ENCODE results near the gene ID1.

ID1 gene

GRCh38 chr20:31581391-31581790 is 23.7 kb upstream of the ID1 start:
- H3K4me3 ChIP-seq (ENCODE audit: low read depth, low read length) = no peak overlapping the region
- in situ Hi-C loops (cut with HindIII; ENCODE audit: low pct_ligation_motif_present, low sequenced_read_pairs) = no loop called here
- no peak overlapping the region for H3K27ac ChIP-seq
- no peaks in the 10 kb centered on the region for H3K36me3 ChIP-seq (replicated peaks)
- TF ChIP-seq, protein P1, sequence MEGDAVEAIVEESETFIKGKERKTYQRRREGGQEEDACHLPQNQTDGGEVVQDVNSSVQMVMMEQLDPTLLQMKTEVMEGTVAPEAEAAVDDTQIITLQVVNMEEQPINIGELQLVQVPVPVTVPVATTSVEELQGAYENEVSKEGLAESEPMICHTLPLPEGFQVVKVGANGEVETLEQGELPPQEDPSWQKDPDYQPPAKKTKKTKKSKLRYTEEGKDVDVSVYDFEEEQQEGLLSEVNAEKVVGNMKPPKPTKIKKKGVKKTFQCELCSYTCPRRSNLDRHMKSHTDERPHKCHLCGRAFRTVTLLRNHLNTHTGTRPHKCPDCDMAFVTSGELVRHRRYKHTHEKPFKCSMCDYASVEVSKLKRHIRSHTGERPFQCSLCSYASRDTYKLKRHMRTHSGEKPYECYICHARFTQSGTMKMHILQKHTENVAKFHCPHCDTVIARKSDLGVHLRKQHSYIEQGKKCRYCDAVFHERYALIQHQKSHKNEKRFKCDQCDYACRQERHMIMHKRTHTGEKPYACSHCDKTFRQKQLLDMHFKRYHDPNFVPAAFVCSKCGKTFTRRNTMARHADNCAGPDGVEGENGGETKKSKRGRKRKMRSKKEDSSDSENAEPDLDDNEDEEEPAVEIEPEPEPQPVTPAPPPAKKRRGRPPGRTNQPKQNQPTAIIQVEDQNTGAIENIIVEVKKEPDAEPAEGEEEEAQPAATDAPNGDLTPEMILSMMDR (IDR thresholded peaks at IDR 0.05; ENCODE audit: low read depth, low read length, missing control alignments) = no peak
- no peak for DNase-seq
- H3K27me3 ChIP-seq (replicated peaks) = no peaks in the 10 kb centered on the region

DNA sequence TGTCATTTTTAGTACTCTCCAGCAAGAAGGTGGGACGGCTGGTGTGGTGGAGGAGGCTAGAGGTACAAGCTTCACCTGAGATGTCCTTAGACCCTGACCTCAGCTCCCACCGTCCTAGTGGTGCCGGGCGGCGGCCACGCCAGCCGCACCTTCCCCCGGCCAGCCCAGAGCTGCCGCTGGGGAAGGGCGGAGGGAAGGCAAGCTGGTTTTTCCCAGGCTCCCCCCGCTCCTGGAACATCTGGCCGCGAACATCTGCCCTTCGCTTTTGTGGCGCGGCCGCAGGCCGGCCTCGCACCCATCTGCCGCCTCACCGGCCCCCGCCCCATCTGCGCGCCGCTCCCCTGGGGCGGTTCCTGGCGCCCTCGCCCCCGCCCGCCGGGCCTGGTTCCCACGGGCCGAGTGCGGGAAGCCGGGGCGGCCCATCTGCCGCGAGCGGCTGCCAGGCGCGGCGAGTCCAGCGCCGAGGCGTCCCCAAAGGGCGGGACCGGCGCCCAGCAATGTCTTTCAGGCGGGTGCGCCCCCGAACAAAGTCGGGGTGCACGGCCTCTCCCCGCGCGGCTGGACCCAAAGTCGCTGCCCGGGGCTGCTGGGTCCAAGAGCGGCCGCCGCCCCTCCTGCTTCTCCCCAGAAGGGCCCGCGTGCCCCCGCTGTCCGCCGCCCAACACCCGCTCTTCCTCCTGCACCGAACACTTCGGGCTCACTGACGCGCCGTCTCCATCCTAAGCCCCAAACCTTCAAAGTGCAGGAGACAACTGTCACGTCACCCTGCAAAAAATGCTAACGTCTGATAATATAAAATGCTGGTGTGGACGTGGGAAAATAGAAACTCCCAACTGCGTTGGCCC is 17.3 kb upstream of the ID1 start:
- H3K27me3 ChIP-seq (replicated peaks) = no peaks in the 10 kb centered on the region
- no peak for DNase-seq
- H3K4me3 ChIP-seq (ENCODE audit: low read depth, low read length) = peak overlapping the region; percentile 51
- H3K36me3 ChIP-seq (replicated peaks) = no peaks in the 10 kb centered on the region
- in situ Hi-C loops (cut with HindIII; ENCODE audit: low pct_ligation_motif_present, low sequenced_read_pairs) = no loop called here
- TF ChIP-seq, protein P1 (IDR thresholded peaks at IDR 0.05; ENCODE audit: low read depth, low read length, missing control alignments) = no peak
- H3K27ac ChIP-seq = no peak overlapping the region

DNA sequence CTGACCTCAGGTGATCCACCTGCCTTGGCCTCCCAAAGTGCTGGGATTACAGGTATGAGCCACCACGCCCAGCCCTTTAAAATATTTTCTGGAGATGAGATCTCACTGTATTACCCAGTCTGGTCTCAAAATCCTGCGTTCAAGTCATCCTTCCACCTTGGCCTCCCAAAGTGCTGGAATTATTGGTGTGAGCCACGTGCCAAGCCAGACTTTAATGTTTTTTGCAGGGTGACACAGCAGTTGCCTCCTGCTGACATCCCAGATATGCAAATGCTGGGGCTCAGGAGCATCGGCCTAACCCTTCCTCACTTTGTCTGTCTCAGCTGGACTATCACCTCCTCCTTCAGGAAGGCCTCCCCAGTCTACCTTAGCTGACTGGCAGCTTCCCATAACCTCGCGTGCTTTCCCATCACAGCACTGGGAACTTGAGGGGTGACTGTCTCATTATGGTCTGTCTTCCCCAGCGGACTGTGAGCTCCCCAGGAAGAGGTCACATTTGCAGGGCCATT is 14.3 kb upstream of the ID1 start:
- TF ChIP-seq, protein P1 (IDR thresholded peaks at IDR 0.05; ENCODE audit: low read depth, low read length, missing control alignments) = no peak
- in situ Hi-C loops (cut with HindIII; ENCODE audit: low pct_ligation_motif_present, low sequenced_read_pairs) = no loop called here
- no peaks in the 10 kb centered on the region for H3K27me3 ChIP-seq (replicated peaks)
- no peak for DNase-seq
- H3K4me3 ChIP-seq (ENCODE audit: low read depth, low read length) = no peak overlapping the region
- no peaks in the 10 kb centered on the region for H3K36me3 ChIP-seq (replicated peaks)
- H3K27ac ChIP-seq = no peak overlapping the region

DNA sequence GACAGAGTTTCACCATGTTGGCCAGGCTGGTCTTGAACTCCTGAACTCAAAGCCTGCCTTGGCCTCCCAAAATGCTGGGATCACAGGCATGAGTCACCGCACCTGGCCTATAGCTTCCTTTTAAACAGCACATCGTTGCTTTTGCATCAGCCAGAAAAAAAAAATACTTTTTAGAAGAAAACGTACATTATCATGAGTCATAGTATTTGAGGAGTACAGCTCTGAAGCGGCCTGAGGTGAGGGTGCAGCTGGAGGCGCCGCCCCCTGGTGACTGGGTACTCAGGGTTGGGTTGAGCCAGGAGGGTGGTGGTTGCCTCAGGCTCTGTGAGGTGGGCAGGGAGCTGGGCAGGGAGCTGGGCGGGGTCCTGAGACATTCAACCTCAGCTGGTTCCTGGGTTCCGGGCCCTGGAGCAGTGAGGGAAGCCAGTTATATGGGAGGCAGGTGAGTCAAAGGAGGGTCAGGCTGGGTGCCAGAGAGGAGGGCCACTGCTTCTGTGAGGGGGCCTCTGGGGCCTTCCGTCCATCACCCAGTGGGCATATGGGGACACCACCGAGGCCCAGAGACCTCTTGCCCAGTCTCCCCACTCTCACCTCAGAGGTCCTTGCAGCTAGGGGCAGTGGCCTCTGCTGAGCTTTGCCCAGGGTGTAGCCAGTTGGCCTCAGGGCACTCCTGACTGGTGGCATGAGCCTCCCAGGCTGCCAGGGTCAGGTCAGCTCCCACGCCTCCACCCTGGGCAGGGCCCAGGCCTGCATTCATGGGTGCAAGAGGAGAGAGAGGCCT is 11.7 kb upstream of the ID1 start:
- H3K4me3 ChIP-seq (ENCODE audit: low read depth, low read length) = no peak overlapping the region
- no peak overlapping the region for H3K27ac ChIP-seq
- in situ Hi-C loops (cut with HindIII; ENCODE audit: low pct_ligation_motif_present, low sequenced_read_pairs) = no loop called here
- DNase-seq = no peak
- H3K36me3 ChIP-seq (replicated peaks) = no peaks in the 10 kb centered on the region
- TF ChIP-seq, protein P1 (IDR thresholded peaks at IDR 0.05; ENCODE audit: low read depth, low read length, missing control alignments) = peak; percentile 32
- no peaks in the 10 kb centered on the region for H3K27me3 ChIP-seq (replicated peaks)

DNA sequence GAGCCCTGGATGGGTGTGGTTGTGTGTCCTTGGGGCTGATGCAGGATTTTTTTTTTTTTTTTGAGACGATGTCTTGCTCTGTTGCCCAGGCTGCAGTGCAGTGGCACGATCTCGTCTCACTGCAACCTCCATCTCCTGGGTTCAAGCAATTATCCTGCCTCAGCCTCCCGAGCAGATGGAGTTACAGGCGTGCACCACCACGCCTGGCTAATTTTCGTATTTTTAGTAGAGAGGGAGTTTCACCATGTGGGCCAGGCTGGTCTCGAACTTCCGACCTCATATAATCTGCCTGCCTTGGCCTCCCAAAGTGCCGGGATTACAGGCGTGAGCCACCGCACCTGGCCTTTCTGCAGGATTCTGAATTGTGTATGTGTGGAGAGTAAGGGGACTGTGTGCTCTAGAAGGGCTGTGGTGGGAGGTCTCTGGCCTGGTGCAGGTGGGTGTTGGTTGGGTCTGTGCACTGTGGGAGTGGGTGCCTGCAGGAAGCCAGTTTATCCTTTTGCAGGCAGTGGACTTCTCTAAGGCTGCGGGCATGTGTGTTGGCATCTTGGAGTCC is 11.0 kb upstream of the ID1 start:
- no peak overlapping the region for H3K4me3 ChIP-seq (ENCODE audit: low read depth, low read length)
- no peaks in the 10 kb centered on the region for H3K36me3 ChIP-seq (replicated peaks)

More for the DNA sequence above, 11.0 kb upstream of the ID1 start:
- H3K27me3 ChIP-seq (replicated peaks) = no peaks in the 10 kb centered on the region
- DNase-seq = no peak
- H3K27ac ChIP-seq = no peak overlapping the region
- in situ Hi-C loops (cut with HindIII; ENCODE audit: low pct_ligation_motif_present, low sequenced_read_pairs) = no loop called here
- TF ChIP-seq, protein P1 (IDR thresholded peaks at IDR 0.05; ENCODE audit: low read depth, low read length, missing control alignments) = no peak

Measured in brain microvascular endothelial cell (primary cell).